WTC11 (cell line): ENCODE results near the gene CHD1L.

Experiments used
- NR2C2 ChIP-seq: sonication (generic); formaldehyde crosslinking; IDR thresholded peaks from 2 replicates; pipeline ENCODE4 v1.8.0; 2022; ENCODE audit warnings: mild to moderate bottlenecking, missing genetic modification reagents
- TF ChIP-seq, protein P1 (sequence below): fragments of 200-600 bp; IDR thresholded peaks from 2 replicates; pipeline ENCODE4 v1.8.0; 2022; ENCODE audit warnings: antibody characterized with exemption

DNA sequence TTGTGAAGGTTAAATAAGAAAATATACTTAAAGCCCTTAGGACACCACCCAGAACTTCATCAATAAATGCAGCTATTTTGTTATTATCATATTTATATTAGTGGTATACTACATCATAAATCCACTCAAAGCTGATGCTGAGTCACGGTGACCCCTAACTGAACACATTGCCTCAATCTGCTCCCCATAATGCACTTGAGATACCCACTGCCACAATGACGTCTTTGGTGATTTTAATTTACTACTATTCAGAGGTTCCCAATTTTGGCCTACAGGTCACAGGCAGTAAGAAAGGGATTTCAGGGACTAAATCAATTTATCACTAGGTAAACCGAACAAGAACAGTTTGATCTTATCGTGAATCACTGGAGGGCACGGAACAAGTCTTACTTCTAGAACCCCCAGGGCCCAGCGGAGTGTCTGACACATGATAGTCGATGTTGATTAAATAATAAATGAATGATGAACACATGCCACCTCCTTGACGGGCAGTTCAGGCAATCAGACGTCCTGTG lies 493 bp upstream of the CHD1L start:
- TF ChIP-seq, protein P1, sequence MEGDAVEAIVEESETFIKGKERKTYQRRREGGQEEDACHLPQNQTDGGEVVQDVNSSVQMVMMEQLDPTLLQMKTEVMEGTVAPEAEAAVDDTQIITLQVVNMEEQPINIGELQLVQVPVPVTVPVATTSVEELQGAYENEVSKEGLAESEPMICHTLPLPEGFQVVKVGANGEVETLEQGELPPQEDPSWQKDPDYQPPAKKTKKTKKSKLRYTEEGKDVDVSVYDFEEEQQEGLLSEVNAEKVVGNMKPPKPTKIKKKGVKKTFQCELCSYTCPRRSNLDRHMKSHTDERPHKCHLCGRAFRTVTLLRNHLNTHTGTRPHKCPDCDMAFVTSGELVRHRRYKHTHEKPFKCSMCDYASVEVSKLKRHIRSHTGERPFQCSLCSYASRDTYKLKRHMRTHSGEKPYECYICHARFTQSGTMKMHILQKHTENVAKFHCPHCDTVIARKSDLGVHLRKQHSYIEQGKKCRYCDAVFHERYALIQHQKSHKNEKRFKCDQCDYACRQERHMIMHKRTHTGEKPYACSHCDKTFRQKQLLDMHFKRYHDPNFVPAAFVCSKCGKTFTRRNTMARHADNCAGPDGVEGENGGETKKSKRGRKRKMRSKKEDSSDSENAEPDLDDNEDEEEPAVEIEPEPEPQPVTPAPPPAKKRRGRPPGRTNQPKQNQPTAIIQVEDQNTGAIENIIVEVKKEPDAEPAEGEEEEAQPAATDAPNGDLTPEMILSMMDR = no peak
- no peak for TF ChIP-seq NR2C2 (CRISPR knock-in tag)
